ENCODE data around the gene AXIN1. TPM values are rescaled to one million over a fixed set of nuclear protein-coding genes. Genes with fewer than 3 reads are reported as not detected.

Gene AXIN1
- total and polyA plus RNA-seq, 9 of the 15 experiments (the other 6 are each of a cell fraction or from before 2014, with no cell fraction given), result 0.42 to 58.0 (median 25.9) TPM

DNA sequence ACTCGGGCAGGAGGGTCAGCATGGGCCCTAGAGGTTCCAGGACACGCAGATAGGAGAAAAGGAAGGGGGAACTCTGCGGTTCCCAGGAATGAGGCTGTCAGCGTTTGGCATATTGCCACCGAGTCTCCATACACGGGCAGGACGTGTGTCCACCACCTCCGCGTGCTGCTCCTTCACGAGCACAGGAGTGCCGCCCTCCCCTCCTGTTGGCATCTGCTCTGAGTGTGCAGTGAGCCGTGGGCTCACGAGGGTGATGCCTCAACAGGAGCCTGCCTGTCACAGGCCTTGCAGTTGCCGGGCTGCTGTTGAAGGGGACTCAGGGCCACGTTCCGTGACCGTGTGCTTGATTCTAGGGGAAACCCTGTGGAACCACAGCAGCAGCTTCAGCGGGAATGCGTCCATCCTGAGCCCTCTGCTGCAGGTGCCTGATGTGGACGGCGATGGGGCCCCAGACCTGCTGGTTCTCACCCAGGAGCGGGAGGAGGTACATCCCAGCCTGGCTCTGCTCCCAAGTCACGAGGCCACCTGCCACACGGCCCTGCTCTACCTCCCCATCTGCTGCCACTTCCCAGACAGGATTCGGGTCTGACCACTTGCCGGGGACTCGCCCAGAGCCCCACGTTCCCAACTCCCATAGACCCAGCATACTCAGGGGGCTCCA, 91.4 kb downstream of the AXIN1 start (continued):
- TF ChIP-seq, protein P1, sequence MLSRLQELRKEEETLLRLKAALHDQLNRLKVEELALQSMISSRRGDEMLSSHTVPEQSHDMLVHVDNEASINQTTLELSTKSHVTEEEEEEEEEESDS (CRISPR knock-in tag; IDR thresholded peaks at IDR 0.05), result no peak

DNA sequence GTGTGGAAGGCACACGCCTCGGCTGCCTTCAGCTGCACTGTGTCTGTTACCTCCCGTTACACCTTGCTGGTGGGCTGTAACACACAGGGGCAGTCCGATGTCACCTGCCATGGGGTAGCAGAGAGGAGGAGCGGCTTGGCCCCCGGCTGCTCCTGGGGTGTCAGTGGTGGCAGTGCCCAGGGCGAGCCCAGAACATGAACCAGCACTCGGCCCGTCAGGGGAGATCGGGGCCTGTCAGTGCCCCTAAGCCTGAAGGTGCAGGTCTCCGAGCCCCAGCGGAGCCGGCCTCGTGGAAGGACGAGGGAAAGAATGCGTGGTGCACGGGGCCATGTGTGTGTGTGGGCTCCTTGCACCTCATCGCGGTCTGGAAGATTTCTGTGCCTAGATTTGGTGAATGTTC, 92.2 kb downstream of the AXIN1 start:
- ATAC-seq (no peak), FAIRE-seq (no peak), DNase-seq (ENCODE audit: extremely low read depth in 1 of 4, low spot score in 3 of 4) (no peak)
- H3K79me2 ChIP-seq (ENCODE audit: control insufficient read depth, insufficient read depth, low read length), result no peaks in the 10 kb centered on the region
- H3K36me3 ChIP-seq (ENCODE audit: control insufficient read depth, insufficient read depth, low read length), result peaks cover 27% of the 10 kb centered on the region; the same call in 2 of the 3 replicates
- peaks cover 13 to 51% of the 10 kb centered on the region in 2 experiments; a peak in 4 of 5 replicates for H3K4me1 ChIP-seq (replicated peaks in 1 of 2; ENCODE audit: control insufficient read depth in 2 of 2, insufficient read depth in 2 of 2, low read length in 2 of 2)
- peaks cover 4% of the 10 kb centered on the region for H3K9me1 ChIP-seq (ENCODE audit: control insufficient read depth, insufficient read depth, low read length)
- H2AFZ ChIP-seq (ENCODE audit: low read depth, low read length), result no peak overlapping the region
- no TSS peak for BruUV-seq (replicated peaks)
- no peak overlapping the region for H3K4me2 ChIP-seq (ENCODE audit: insufficient read depth, low read length)
- POLR2A ChIA-PET, result interaction anchor here (0.8 kb wide), 1 partner anchor 16 kb away, joined by 3 read pairs; no protein-coding TSS in a partner anchor
- H4K20me1 ChIP-seq (replicated peaks; ENCODE audit: control insufficient read depth, insufficient read depth, low read length), result no peaks in the 10 kb centered on the region
- no peak overlapping the region for H3K4me3 ChIP-seq
- no peak overlapping the region for H3K27ac ChIP-seq (ENCODE audit: extremely low read depth, low read depth, low read length)
- H3K27me3 ChIP-seq (ENCODE audit: control insufficient read depth in 2 of 2, insufficient read depth in 2 of 2, low read length in 2 of 2), result no peaks in the 10 kb centered on the region
- WGBS (ENCODE audit: insufficient coverage, low coverage, missing lambda C conversion rate), result 96% methylated on average over 15 of the region's 19 CpGs
- CTCF ChIA-PET (ENCODE audit: low intra/inter-chr PET ratio), result no interaction called here
- intact Hi-C loops (cut with micrococcal nuclease), result no loop called here
- H3K9me3 ChIP-seq (replicated peaks; ENCODE audit: control insufficient read depth, insufficient read depth, low read depth, low read length), result no peaks in the 10 kb centered on the region
- in situ Hi-C loops (cut with MboI), result no loop called here
- H3K9ac ChIP-seq (ENCODE audit: insufficient read depth in 1 of 2, low read depth in 2 of 2, low read length in 2 of 2), result peak overlapping the region in 1 of 2 experiments; percentile 77; a peak in 2 of 4 replicates
- TF ChIP-seq, protein P2, sequence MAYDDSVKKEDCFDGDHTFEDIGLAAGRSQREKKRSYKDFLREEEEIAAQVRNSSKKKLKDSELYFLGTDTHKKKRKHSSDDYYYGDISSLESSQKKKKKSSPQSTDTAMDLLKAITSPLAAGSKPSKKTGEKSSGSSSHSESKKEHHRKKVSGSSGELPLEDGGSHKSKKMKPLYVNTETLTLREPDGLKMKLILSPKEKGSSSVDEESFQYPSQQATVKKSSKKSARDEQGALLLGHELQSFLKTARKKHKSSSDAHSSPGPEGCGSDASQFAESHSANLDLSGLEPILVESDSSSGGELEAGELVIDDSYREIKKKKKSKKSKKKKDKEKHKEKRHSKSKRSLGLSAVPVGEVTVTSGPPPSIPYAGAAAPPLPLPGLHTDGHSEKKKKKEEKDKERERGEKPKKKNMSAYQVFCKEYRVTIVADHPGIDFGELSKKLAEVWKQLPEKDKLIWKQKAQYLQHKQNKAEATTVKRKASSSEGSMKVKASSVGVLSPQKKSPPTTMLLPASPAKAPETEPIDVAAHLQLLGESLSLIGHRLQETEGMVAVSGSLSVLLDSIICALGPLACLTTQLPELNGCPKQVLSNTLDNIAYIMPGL (CRISPR knock-in tag; IDR thresholded peaks at IDR 0.05), result no peak
- TF ChIP-seq ZNF766 (CRISPR knock-in tag; conservative IDR thresholded peaks at IDR 0.05), result no peak

All from K562 (cell line).